Liver (tissue), 3 donors: ENCODE results near the gene TNK1.

Experiments
- CTCF ChIP-seq: fragments of 150-350 bp; IDR thresholded peaks from 2 replicates; pipeline ENCODE4 v1.5.1; 2017; ENCODE audit warnings: improper control_type of control experiment, low read depth, low read length; ENCODE audit not compliant: missing input control
- FOXA1 ChIP-seq: IDR thresholded peaks from 2 replicates; pipeline ENCODE4 v1.6.1; 2016; ENCODE audit warnings: antibody characterized with exemption
- GABPA ChIP-seq, 2 donors: IDR thresholded peaks in 1 of 2; conservative IDR thresholded peaks in 1 of 2; 2 replicates each; pipeline ENCODE4 v1.6.1; 2016; ENCODE audit warnings: antibody characterized with exemption in 2 of 2, mild to moderate bottlenecking in 1 of 2, moderate library complexity in 1 of 2
- HNF4A ChIP-seq, 2 donors: conservative IDR thresholded peaks; 2 replicates each; pipeline ENCODE4 v1.6.1; 2016; ENCODE audit warnings: antibody characterized with exemption in 2 of 2, mild to moderate bottlenecking in 2 of 2
- NR2F2 ChIP-seq: IDR thresholded peaks from 2 replicates; pipeline ENCODE4 v1.6.1; 2016; ENCODE audit warnings: antibody characterized with exemption
- RAD21 ChIP-seq, 2 donors: IDR thresholded peaks; 2 replicates each; pipeline ENCODE4 v1.6.1; 2016; ENCODE audit warnings: antibody characterized with exemption in 2 of 2, mild to moderate bottlenecking in 2 of 2
- REST ChIP-seq: IDR thresholded peaks from 2 replicates; pipeline ENCODE4 v1.6.1; 2016; ENCODE audit warnings: antibody characterized with exemption, mild to moderate bottlenecking
- YY1 ChIP-seq: IDR thresholded peaks from 2 replicates; pipeline ENCODE4 v1.6.1; 2016; ENCODE audit warnings: antibody characterized with exemption, mild to moderate bottlenecking
- TF ChIP-seq, protein P1 (sequence below): IDR thresholded peaks from 2 replicates; pipeline ENCODE4 v1.6.1; 2016; ENCODE audit warnings: antibody characterized with exemption
- TF ChIP-seq, protein P2 (sequence below): IDR thresholded peaks from 2 replicates; pipeline ENCODE4 v1.6.1; 2016; ENCODE audit warnings: antibody characterized with exemption
- donor health status: healthy.
- donor health status: healthy.

DNA sequence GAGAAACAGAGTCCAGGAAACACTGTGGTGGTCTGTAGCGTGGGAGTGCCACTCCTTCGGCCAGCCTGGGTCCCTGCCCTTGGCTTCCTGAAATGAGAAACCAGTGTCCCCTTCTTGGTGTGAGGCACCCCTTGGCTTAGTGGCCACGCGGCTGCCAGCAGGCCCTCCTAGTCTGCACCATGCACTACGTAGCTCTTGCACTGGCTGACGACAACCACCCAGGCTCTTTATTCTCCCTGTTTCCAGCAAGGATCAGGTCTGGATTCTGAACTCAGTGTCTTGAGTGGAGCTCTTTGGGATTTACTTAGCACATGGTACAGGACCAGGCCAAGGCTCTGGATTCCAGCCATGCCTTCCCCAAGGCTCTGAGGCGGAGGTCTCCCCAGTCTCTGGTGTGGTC is 46.7 kb downstream of the TNK1 start:
- no peak for TF ChIP-seq CTCF
- TF ChIP-seq, protein P1, sequence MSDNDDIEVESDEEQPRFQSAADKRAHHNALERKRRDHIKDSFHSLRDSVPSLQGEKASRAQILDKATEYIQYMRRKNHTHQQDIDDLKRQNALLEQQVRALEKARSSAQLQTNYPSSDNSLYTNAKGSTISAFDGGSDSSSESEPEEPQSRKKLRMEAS, result no peak
- TF ChIP-seq REST, result no peak
- TF ChIP-seq HNF4A (conservative IDR thresholded peaks at IDR 0.05), result no peak
- no peak for TF ChIP-seq YY1
- TF ChIP-seq FOXA1, result no peak
- no peak for TF ChIP-seq GABPA (IDR thresholded peaks at IDR 0.05 in 1 of 2, conservative IDR thresholded peaks at IDR 0.05 in 1 of 2)
- no peak for TF ChIP-seq RAD21 (IDR thresholded peaks at IDR 0.05)
- TF ChIP-seq, protein P2, sequence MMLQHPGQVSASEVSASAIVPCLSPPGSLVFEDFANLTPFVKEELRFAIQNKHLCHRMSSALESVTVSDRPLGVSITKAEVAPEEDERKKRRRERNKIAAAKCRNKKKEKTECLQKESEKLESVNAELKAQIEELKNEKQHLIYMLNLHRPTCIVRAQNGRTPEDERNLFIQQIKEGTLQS, result no peak
- no peak for TF ChIP-seq NR2F2
